ENCODE results near the gene S100A7A.

S100A7A gene

DNA sequence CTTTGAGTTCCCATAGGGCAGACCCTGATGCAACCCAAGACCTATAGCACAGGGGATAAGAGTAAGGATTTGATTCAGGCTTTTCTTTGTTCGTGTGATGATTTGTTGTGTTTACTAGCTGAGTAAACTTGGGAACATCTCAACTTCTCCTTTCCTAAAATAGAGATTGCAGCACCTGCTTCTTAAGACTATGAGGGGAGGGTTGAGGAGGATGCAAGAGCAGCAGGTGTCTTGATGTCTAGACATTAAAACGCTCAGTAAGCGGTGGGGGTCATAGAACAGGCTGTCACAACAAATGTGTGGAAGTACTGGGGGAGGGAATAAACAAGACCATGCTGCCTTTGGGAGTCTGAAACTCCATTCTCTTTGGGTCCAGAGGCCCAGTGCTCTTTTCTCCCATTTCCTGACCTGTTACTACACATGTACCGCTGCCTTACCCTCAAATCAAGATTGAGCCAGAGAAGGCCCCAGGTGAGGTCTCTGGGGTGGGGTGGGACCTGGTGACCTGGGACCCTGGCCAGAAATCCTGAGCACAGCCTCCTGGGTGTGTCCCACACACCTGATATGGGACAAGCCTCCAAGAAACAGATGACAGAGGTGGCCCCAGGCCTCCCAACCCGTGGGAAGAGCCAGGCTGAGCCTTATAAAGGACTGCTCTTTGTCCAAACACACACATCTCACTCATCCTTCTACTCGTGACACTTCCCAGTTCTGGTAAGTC is at the start of gene S100A7A:
TSS of gene S100A7A (plus strand) at position 671 of the 721 bp plus-strand sequence. CDS start 1,563 bp downstream, outside the sequence.
- DNase-seq (ENCODE audit: low read depth) = no peak
- TF ChIP-seq CTCF (conservative IDR thresholded peaks at IDR 0.05; ENCODE audit: low read depth, low read length) = no peak
- no peak within 1 kb of the TSS for H3K4me3 ChIP-seq (ENCODE audit: low read depth, low read length)

DNA sequence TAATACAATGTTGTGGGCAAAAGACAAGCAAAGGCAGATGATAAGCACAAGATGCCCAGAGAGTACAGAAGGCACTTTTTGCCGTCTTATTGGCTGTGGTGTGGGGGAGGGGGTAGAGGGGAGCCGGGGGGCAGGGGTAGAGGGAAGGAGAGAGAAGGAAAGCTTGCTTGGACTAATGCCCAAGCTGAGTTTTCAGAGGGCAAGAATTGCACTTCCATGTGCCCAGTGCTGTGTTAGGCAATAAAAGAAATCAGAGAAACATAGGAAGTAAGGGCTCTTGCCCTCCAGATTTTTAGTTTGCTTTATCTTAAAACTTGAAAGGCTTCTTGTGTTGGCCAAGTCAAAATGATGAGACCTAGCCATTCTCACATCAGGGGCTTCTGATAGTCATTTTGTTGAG is 49.2 kb upstream of the S100A7A start:
- no peak overlapping the region for H3K4me3 ChIP-seq (ENCODE audit: low read depth, low read length)
- TF ChIP-seq CTCF (conservative IDR thresholded peaks at IDR 0.05; ENCODE audit: low read depth, low read length) = no peak
- DNase-seq (ENCODE audit: low read depth) = no peak

GRCh38 chr1:153368495-153368894 is 47.8 kb upstream of the S100A7A start:
- DNase-seq (ENCODE audit: low read depth) = no peak
- TF ChIP-seq CTCF (conservative IDR thresholded peaks at IDR 0.05; ENCODE audit: low read depth, low read length) = no peak
- no peak overlapping the region for H3K4me3 ChIP-seq (ENCODE audit: low read depth, low read length)

DNA sequence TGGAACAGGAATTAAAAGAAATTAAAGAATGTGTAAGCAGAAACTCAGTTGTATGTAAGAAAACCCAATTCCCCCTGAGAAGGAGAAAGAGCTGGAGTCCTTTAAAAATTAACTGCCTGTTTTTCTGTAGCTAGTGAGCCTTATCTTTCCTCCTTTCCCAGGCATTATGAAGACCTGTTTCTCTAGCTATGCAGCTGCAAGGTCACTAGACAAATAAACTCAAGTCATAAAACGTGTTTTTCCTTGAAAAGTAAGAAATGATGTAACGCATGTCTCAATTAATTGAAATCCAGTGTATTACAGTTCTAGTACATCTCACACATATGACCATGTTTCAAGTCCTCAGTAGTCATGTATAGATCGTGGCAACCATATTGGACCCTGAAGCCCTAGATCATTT is 46.2 kb upstream of the S100A7A start:
- H3K4me3 ChIP-seq (ENCODE audit: low read depth, low read length) = no peak overlapping the region

DNA sequence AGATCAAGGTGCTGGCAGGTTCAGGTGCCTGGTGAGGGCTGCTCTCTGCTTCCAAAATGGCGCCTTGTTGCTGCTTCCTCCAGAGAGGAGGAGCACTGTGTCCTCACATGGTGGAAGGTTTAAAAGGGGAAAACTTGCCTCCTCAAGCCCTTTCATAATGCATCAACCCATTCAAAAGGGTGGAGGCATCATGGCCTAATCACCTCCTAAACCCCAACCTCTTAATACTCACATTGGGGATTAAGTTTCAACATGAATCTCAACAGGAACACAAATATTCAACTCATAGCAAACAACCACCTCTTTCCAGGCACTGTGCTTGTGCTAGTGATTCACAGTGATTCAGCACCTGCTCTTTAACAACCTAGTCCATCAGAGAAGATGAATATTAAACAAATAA is 45.1 kb upstream of the S100A7A start:
- DNase-seq (ENCODE audit: low read depth) = no peak
- H3K4me3 ChIP-seq (ENCODE audit: low read depth, low read length) = no peak overlapping the region
- no peak for TF ChIP-seq CTCF (conservative IDR thresholded peaks at IDR 0.05; ENCODE audit: low read depth, low read length)

More for the DNA sequence above, 46.2 kb upstream of the S100A7A start:
- no peak for TF ChIP-seq CTCF (conservative IDR thresholded peaks at IDR 0.05; ENCODE audit: low read depth, low read length)
- no peak for DNase-seq (ENCODE audit: low read depth)

DNA sequence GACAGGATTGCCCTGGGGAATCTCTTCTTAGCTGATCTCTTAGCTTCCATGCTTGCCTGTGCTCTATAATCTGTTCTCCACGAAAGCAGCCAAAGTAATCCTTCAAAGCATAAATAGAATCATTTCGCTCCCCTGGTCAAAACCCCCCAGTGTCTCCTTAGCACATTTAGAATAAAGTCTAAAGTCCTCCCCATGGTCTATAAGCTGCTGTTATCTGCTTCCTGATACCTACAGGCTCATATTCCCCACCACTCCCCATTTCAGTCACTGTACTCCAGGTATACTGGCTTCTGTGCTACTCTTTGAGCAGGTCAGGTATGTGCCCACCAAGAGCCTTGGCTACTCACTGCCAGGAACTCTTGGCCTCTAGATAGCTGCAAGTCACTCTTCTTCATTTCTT is 43.7 kb upstream of the S100A7A start:
- TF ChIP-seq CTCF (conservative IDR thresholded peaks at IDR 0.05; ENCODE audit: low read depth, low read length) = no peak
- no peak overlapping the region for H3K4me3 ChIP-seq (ENCODE audit: low read depth, low read length)
- DNase-seq (ENCODE audit: low read depth) = no peak

- no peak overlapping the region for H3K4me3 ChIP-seq (ENCODE audit: low read depth, low read length)
- no peak for TF ChIP-seq CTCF (conservative IDR thresholded peaks at IDR 0.05; ENCODE audit: low read depth, low read length)
- DNase-seq (ENCODE audit: low read depth) = no peak
Observed at GRCh38 chr1:153374071-153374470, 42.2 kb upstream of the S100A7A start.

Measured in choroid plexus epithelial cell (primary cell).